WTC11 (cell line): Measurements from ENCODE around the gene KIAA0753. TPM values are rescaled to one million over a fixed set of nuclear protein-coding genes. Genes with fewer than 3 reads are reported as not detected.

Experiments used
- ATAC-seq: fragments of 200-7000 bp; cut with Tn5 transposase; 2 replicates; pipeline ENCODE4 v1.10.0; 2021; ENCODE audit warnings: mild to moderate bottlenecking, moderate library complexity
- CTCF ChIA-PET: fragments of 300-600 bp; sonication (Branson Sonifier 250); formaldehyde crosslinking; loops from one replicate; lab custom pipeline; 2021; ENCODE audit warnings: antibody characterized with exemption; lab: Charles Lee
- POLR2A ChIA-PET: fragments of 350-600 bp; sonication (Branson Sonifier 250); formaldehyde crosslinking; loops from one replicate; lab custom pipeline; 2021; ENCODE audit warnings: antibody characterized with exemption; lab: Charles Lee
- DNase-seq: peaks from one replicate; pipeline ENCODE4 v3.0.0; 2021; ENCODE audit warnings: low spot score
- H3K27ac Mint-ChIP-seq: 2 replicates; pipeline ENCODE4 v1.8.0; 2021; ENCODE audit warnings: mixed read lengths
- H3K27me3 Mint-ChIP-seq: 2 replicates; pipeline ENCODE4 v1.8.0; 2021; ENCODE audit warnings: low read depth, mild to moderate bottlenecking, moderate library complexity, mixed read lengths
- H3K36me3 Mint-ChIP-seq: 2 replicates; pipeline ENCODE4 v1.8.0; 2021; ENCODE audit warnings: mixed read lengths
- H3K4me1 Mint-ChIP-seq: 2 replicates; pipeline ENCODE4 v1.8.0; 2022; ENCODE audit warnings: mixed read lengths
- H3K4me3 Mint-ChIP-seq: 2 replicates; pipeline ENCODE4 v1.8.0; 2021; ENCODE audit warnings: mild to moderate bottlenecking, moderate library complexity, mixed read lengths
- H3K9me3 Mint-ChIP-seq: 2 replicates; pipeline ENCODE4 v1.8.0; 2021; ENCODE audit warnings: mixed read lengths
- CBFB ChIP-seq: sonication (generic); formaldehyde crosslinking; IDR thresholded peaks from 2 replicates; pipeline ENCODE4 v1.8.1; 2022; ENCODE audit warnings: mild to moderate bottlenecking, low read depth, missing genetic modification reagents
- CREM ChIP-seq: sonication (generic); formaldehyde crosslinking; IDR thresholded peaks from 2 replicates; pipeline ENCODE4 v1.8.1; 2022; ENCODE audit warnings: mild to moderate bottlenecking, missing genetic modification reagents, moderate library complexity
- EMX1 ChIP-seq: fragments of 250-450 bp; sonication (Bioruptor Pico); IDR thresholded peaks from 2 replicates; pipeline ENCODE4 v1.8.0; 2021; ENCODE audit warnings: mild to moderate bottlenecking
- ERG ChIP-seq: fragments of 250-450 bp; sonication (Bioruptor Pico); IDR thresholded peaks from 2 replicates; pipeline ENCODE4 v1.8.0; 2021; ENCODE audit warnings: mild to moderate bottlenecking
- ESRRA ChIP-seq: sonication (generic); formaldehyde crosslinking; IDR thresholded peaks from 2 replicates; pipeline ENCODE4 v1.8.1; 2022; ENCODE audit warnings: mild to moderate bottlenecking, missing genetic modification reagents, borderline replicate concordance
- FOXK1 ChIP-seq: sonication (generic); formaldehyde crosslinking; IDR thresholded peaks from 2 replicates; pipeline ENCODE4 v1.8.0; 2022; ENCODE audit warnings: mild to moderate bottlenecking, moderate library complexity, missing genetic modification reagents
- FOXP4 ChIP-seq: sonication (generic); formaldehyde crosslinking; IDR thresholded peaks from 2 replicates; pipeline ENCODE4 v1.8.0; 2022; ENCODE audit warnings: mild to moderate bottlenecking, missing genetic modification reagents
- GRHL2 ChIP-seq: fragments of 250-450 bp; sonication (Bioruptor Pico); IDR thresholded peaks from 2 replicates; pipeline ENCODE4 v1.8.0; 2022; ENCODE audit warnings: mild to moderate bottlenecking, moderate library complexity; ENCODE audit not compliant: insufficient replicate concordance, severe bottlenecking
- GTF2I ChIP-seq: fragments of 250-450 bp; sonication (Bioruptor Pico); conservative IDR thresholded peaks from 2 replicates; pipeline ENCODE4 v1.4.0; 2021; ENCODE audit warnings: mild to moderate bottlenecking
- HMGA2 ChIP-seq: fragments of 250-450 bp; sonication (Bioruptor Pico); IDR thresholded peaks from 2 replicates; pipeline ENCODE4 v1.4.0; 2021; ENCODE audit warnings: mild to moderate bottlenecking, moderate library complexity
- IRF1 ChIP-seq: sonication (generic); formaldehyde crosslinking; IDR thresholded peaks from 2 replicates; pipeline ENCODE4 v1.8.0; 2023; ENCODE audit warnings: missing genetic modification reagents
- NFATC4 ChIP-seq: fragments of 250-450 bp; sonication (Bioruptor Pico); IDR thresholded peaks from 2 replicates; pipeline ENCODE4 v1.9.0; 2021; ENCODE audit warnings: mild to moderate bottlenecking
- NR3C1 ChIP-seq: sonication (generic); formaldehyde crosslinking; conservative IDR thresholded peaks from 2 replicates; pipeline ENCODE4 v1.8.1; 2023; ENCODE audit warnings: low read depth, mild to moderate bottlenecking, missing genetic modification reagents
- OVOL2 ChIP-seq: fragments of 250-450 bp; sonication (Bioruptor Pico); IDR thresholded peaks from 2 replicates; pipeline ENCODE4 v1.9.0; 2021; ENCODE audit warnings: mild to moderate bottlenecking, borderline replicate concordance
- PRDM15 ChIP-seq: sonication (generic); formaldehyde crosslinking; IDR thresholded peaks from 2 replicates; pipeline ENCODE4 v1.8.0; 2022; ENCODE audit warnings: missing genetic modification reagents
- RELA ChIP-seq: sonication (generic); formaldehyde crosslinking; IDR thresholded peaks from 2 replicates; pipeline ENCODE4 v1.8.1; 2022; ENCODE audit warnings: missing genetic modification reagents, mild to moderate bottlenecking, borderline replicate concordance
- SOX15 ChIP-seq: fragments of 250-450 bp; sonication (Bioruptor Pico); IDR thresholded peaks from 2 replicates; pipeline ENCODE4 v1.9.0; 2021; ENCODE audit warnings: mild to moderate bottlenecking
- STAT6 ChIP-seq: sonication (generic); formaldehyde crosslinking; conservative IDR thresholded peaks from 2 replicates; pipeline ENCODE4 v1.8.1; 2023; ENCODE audit warnings: mild to moderate bottlenecking, low read depth, missing genetic modification reagents, moderate library complexity
- TEAD4 ChIP-seq: sonication (generic); formaldehyde crosslinking; IDR thresholded peaks from 2 replicates; pipeline ENCODE4 v1.8.0; 2022; ENCODE audit warnings: mild to moderate bottlenecking, missing genetic modification reagents
- USF1 ChIP-seq: sonication (generic); formaldehyde crosslinking; IDR thresholded peaks from 2 replicates; pipeline ENCODE4 v1.8.0; 2022; ENCODE audit warnings: mild to moderate bottlenecking, missing genetic modification reagents
- ZNF219 ChIP-seq: sonication (generic); formaldehyde crosslinking; IDR thresholded peaks from 2 replicates; pipeline ENCODE4 v1.8.0; 2023; ENCODE audit warnings: missing genetic modification reagents, mild to moderate bottlenecking, borderline replicate concordance
- ZNF232 ChIP-seq: sonication (generic); formaldehyde crosslinking; IDR thresholded peaks from 2 replicates; pipeline ENCODE4 v1.8.0; 2022; ENCODE audit warnings: mild to moderate bottlenecking, missing genetic modification reagents
- ZNF263 ChIP-seq: sonication (generic); formaldehyde crosslinking; IDR thresholded peaks from 2 replicates; pipeline ENCODE4 v1.8.1; 2022; ENCODE audit warnings: low read depth, mild to moderate bottlenecking, moderate library complexity, missing genetic modification reagents
- ZSCAN18 ChIP-seq: fragments of 250-450 bp; sonication (Bioruptor Pico); IDR thresholded peaks from 2 replicates; pipeline ENCODE4 v2.1.2; 2022; ENCODE audit warnings: mild to moderate bottlenecking, moderate library complexity
- total RNA-seq: library from RNA; stranded (reverse); gene quantifications from 3 replicates; pipeline ENCODE4 v1.2.3, GENCODE V29; 2021

Gene KIAA0753
- total RNA-seq, 1 experiment from 2014 or later: 22.8 TPM

GRCh38 chr17:6534846-6535514 is 105.5 kb downstream of the KIAA0753 start:
- ChIA-PET POLR2A (no interaction called here), CTCF (interaction anchor here (1.6 kb wide), 1 partner anchor 62 kb away, joined by 5 read pairs; no protein-coding TSS in a partner anchor)
- ATAC-seq: no peak
- DNase-seq: no peak
- Mint-ChIP-seq H3K27ac (no peak overlapping the region), H3K4me1 (peaks cover 17% of the 10 kb centered on the region), H3K27me3 (no peaks in the 10 kb centered on the region), H3K9me3 (peaks cover 14% of the 10 kb centered on the region)
- TF ChIP-seq FOXP4 (CRISPR knock-in tag) (no peak), TEAD4 (no peak), GRHL2 (CRISPR knock-in tag) (no peak), NFATC4 (no peak), FOXK1 (CRISPR knock-in tag) (no peak), GTF2I (no peak), SOX15 (CRISPR knock-in tag) (no peak), ESRRA (CRISPR knock-in tag) (no peak), ZSCAN18 (CRISPR knock-in tag) (no peak), ERG (no peak), STAT6 (no peak), NR3C1 (CRISPR knock-in tag) (no peak), PRDM15 (CRISPR knock-in tag) (no peak)
- TF ChIP-seq, all 79 proteins: peak for 0
- Mint-ChIP-seq H3K36me3 (0 out of 2 replicates have a peak, but pooled peaks cover 3% of the 10 kb centered on the region), H3K4me3 (no peak overlapping the region)

- Mint-ChIP-seq H3K9me3 (no peaks in the 10 kb centered on the region), H3K4me3 (no peak overlapping the region), H3K27ac (no peak overlapping the region), H3K27me3 (no peaks in the 10 kb centered on the region), H3K4me1 (peaks cover 17% of the 10 kb centered on the region), H3K36me3 (no peaks in the 10 kb centered on the region)
- DNase-seq: no peak
- ATAC-seq: no peak
- ChIA-PET POLR2A (no interaction called here), CTCF (no interaction called here)
- TF ChIP-seq ZNF219 (no peak), IRF1 (no peak), RELA (CRISPR knock-in tag) (no peak), USF1 (CRISPR knock-in tag) (no peak), ZNF263 (CRISPR knock-in tag) (no peak), EMX1 (CRISPR knock-in tag) (no peak), CREM (CRISPR knock-in tag) (no peak), OVOL2 (CRISPR knock-in tag) (no peak), ZNF232 (CRISPR knock-in tag) (no peak), SOX15 (CRISPR knock-in tag) (no peak), HMGA2 (CRISPR knock-in tag) (no peak), CBFB (CRISPR knock-in tag) (no peak), GTF2I (no peak)
These were observed 108.0 kb downstream of the KIAA0753 start for GRCh38 chr17:6532441-6532885.
